ENCODE measurements around the gene SDF4.
"Not testable (repeated sequence)": the region's sequence is repeated elsewhere in the genome, so short reads cannot be mapped to it uniquely, and the experiment has no call there.

SDF4 gene

DNA sequence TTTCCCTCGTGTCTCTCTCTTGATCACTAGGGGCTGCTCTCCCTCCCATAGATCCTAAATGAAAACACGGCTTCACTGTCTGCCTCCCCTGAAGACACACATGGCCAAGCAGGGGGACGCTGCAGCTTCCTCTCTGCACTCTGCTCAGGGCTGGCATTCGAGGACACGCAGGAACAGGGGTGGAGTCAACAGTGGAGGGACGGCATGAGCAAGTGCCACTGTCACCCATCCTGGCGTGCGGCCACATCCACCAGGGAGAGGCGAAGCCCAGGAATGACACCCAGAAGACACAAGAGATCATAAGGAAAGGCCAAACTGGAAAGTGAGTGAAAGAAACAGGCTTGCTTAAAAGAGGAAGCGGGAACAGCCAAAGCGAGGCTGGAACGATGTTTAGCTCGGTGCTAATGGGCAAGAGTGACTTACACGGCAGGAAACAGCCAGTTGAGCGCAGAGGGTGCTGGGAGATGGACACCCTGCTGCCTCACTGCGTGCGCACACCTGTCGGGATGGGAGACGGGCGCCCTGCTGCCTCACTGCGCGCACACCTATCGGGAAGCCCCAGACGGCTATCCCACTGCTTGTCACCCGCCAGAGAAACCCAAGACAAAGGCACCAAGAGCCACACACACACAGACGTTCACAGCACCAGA is 28.3 kb upstream of the SDF4 start:
- no peak for DNase-seq (ENCODE audit: low read depth)

- DNase-seq (ENCODE audit: low read depth): no peak
Observed at GRCh38 chr1:1259540-1259939, 27.7 kb upstream of the SDF4 start.

- DNase-seq (ENCODE audit: low read depth): no peak
Observed at GRCh38 chr1:1259119-1259488, 27.3 kb upstream of the SDF4 start.

GRCh38 chr1:1256956-1257871 is 25.4 kb upstream of the SDF4 start:
- DNase-seq (ENCODE audit: low read depth): no peak

- no peak for DNase-seq (ENCODE audit: low read depth)
Observed at GRCh38 chr1:1255611-1256010, 23.8 kb upstream of the SDF4 start.

DNA sequence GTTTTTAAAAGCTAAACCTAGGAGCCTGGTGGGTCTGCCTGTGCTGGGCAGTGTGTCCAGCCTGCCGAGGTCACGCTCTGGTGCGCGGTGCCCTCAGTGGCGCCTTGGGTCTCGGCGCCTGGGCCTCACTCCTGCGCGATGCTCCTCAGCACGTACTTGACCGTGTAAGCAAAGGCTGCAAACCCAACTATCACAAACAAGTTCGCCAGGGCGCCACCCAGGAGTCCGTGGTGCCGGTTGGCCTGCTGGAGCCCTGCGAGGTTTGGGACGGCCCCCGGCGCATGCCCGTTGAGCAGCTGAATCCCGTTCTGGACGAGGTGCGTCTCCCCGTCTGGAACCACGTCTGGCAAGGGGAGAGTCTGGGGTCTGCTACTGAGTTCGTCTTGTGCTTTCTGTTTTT is 23.3 kb upstream of the SDF4 start:
- DNase-seq (ENCODE audit: low read depth): no peak

DNA sequence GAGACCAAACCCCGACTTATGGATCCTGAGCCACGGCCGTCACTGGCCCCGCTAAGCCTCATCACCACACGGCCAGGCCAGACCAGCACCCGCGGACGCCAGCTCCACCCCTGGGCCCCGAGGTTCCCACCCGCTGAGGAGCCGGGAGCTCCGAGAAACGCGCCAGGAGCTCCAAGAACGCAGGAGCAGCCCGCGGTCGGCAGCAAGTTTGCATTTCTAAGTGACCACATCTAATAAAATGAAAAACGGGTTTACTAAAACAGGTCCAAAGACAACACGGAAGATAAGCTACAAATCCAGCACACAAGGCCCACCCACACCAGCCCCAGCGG is 22.8 kb upstream of the SDF4 start:
- no peak for DNase-seq (ENCODE audit: low read depth)

GRCh38 chr1:1253972-1254666 is 22.3 kb upstream of the SDF4 start:
- DNase-seq (ENCODE audit: low read depth): no peak

DNA sequence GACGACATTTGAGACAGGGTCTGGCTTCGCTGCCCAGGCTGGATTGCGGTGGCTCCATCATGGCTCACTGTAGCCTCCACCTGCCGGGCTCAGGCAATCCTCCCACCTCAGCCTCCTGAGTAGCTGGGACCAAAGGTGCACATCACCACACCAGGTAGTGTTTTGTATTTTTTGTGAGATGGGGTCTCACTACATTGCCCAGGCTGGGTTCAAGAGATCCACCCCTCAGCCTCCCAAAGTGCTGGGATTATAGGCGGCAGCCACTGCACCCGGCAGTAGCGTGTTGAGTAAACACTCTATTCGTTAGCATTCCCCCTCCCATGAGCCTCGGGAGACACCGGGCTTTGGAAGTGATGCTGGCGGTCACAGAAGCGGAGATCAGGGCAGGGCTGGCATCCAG is 21.5 kb upstream of the SDF4 start:
- no peak for DNase-seq (ENCODE audit: low read depth)

DNA sequence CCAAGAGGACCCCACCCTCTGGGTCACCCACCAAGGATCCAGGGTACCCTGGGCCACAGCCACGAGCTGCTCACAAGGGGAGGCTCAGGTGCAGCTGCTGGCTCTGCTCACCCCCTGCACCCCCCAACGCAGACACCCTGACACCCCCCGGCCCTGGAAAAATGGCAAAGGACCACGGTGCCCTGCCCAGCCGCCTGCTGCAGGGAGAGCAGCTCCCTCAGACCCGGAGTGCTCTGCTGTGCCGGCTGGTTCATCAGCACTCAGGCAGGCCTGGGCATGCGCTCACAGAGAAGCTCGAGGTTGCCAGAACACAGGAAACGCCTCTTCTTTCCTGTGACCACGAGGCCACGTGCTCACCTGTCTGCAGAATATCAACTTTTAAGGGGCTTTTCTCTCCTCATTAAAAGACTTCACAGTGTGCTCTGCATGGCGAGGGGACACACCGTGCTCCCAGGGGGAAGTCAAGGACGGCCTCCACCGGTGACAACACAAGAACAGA is 19.0 kb upstream of the SDF4 start:
- peak; percentile 66 for DNase-seq (ENCODE audit: low read depth)

DNA sequence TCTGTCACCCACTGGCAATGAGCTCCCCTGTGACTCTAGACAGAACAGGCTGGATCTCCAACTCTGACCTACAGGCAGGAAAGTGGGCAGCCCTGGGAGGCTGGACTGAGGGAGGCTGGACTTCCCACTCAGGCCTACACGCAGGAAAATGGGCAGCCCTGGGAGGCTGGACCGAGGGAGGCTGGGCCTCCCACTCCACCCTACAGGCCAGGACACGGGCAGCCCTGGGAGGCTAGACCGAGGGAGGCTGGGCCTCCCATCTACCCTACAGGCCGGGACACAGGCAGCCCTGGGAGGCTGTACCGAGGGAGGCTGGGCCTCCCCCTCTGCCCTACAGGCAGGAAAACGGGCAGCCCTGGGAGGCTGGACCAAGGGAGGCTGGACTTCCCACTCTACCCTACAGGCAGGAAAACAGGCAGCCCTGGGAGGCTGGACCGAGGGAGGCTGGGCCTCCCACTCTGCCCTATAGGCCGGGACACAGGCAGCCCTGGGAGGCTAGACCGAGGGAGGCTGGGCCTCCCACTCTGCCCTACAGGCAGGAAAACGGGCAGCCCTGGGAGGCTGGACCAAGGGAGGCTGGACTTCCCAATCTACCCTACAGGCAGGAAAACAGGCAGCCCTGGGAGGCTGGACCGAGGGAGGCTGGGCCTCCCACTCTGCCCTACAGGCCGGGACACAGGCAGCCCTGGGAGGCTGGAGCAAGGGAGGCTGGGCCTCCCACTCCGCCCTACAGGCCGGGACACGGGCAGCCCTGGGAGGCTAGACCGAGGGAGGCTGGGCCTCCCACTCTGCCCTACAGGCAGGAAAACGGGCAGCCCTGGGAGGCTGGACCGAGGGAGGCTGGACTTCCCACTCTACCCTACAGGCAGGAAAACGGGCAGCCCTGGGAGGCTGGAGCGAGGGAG is 16.5 kb upstream of the SDF4 start:
- not testable (repeated sequence) for DNase-seq (ENCODE audit: low read depth)

- no peak for DNase-seq (ENCODE audit: low read depth)
Observed at GRCh38 chr1:1247341-1247913, 15.6 kb upstream of the SDF4 start.

- DNase-seq (ENCODE audit: low read depth): no peak
Observed at GRCh38 chr1:1246577-1247340, 15.0 kb upstream of the SDF4 start, which contains the start of gene C1QTNF12. TSS of gene C1QTNF12 (minus strand) at chr1:1246722. CDS start at chr1:1246690, 32 bp downstream.

GRCh38 chr1:1245817-1246576 is 14.2 kb upstream of the SDF4 start:
- DNase-seq (ENCODE audit: low read depth): no peak

GRCh38 chr1:1245178-1245816 is 13.5 kb upstream of the SDF4 start:
- no peak for DNase-seq (ENCODE audit: low read depth)

DNA sequence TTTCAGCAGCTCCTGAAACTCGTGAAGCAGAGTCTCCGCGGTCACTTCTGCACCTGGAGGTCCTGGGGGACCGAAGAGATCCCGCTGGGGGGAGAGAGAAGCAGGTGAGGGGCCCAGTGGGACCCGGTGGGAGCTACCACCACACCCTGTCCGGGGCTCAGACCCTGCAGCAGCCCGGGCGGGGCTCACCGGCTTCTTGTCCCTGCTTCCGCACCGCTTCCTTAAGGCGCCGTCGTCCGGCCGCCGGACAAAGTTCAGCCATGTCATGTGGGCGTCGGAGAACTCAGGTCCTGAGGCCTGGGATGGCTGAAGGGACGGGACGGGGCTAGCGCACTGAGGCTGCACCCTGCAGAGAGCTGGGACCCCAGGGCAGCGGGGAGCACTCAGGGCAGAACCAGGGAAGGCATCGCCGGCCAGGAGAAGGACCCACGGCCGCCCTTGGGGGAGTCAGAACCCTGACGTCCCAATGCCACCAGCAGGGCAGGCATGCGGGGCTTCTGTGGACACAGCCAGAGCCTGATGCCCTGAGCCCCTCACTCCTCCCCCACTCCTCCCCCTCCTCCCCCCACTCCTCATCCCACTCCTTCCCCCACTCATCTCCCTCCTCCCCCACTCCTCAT is 12.5 kb upstream of the SDF4 start:
- no peak for DNase-seq (ENCODE audit: low read depth)

DNA sequence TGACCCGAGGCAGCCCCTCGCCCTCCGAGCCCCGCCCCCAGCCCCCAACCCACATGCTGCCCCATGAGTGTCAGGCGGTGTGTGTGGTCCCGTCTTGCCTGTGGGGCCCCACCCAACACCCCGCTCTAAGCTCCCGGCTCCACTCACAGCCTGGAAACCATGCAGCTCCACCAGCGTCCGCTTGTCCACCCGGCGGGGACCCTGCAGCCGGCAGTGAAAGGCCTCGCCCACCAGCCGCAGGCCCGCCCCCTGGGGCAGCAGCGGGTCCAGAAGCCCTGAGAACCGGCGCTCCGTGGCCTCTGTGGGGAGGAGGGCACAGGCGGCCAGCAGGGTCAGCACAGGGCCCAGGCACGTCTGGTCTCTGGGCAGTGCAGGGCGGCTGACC is 12.0 kb upstream of the SDF4 start:
- DNase-seq (ENCODE audit: low read depth): no peak

DNA sequence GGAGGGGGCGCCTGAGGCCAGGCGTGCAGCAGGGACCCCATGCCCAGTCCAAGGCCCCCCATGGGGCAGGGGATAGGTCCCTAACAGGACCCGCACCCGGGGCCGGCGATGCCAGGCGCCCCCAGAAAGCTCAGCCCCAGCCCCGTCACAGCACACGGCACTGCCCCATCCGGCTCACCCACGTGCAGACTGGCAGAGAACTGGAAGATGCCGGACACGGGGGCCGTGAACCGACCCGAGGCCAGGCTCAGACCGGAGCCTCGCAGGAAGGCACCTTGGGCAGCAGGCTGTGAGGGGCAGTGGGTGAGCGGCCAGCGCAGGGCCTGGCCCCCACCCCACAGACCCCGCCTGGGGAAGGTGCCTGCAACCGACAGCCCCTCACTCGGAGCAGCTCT is 11.5 kb upstream of the SDF4 start:
- no peak for DNase-seq (ENCODE audit: low read depth)

Data from stimulated activated CD8-positive, alpha-beta memory T cell treated with anti-CD3 and anti-CD28 coated beads, Interleukin-12 subunit alpha, Interleukin-12 subunit beta, amount 100 ng/mL, for 4 hours (primary cell).